VCaP (cell line): ENCODE measurements around the gene PLAAT3.
"Not testable (repeated sequence)": the region's sequence is repeated elsewhere in the genome, so short reads cannot be mapped to it uniquely, and the experiment has no call there.

Source experiments
- H3K27ac ChIP-seq: fragments of 450-650 bp; 2 replicates; pipeline ENCODE4 v1.5.1; 2017
- TF ChIP-seq, protein P1 (sequence below): fragments of 450-650 bp; conservative IDR thresholded peaks from 2 replicates; pipeline ENCODE4 v1.5.1; 2017; ENCODE audit warnings: mild to moderate bottlenecking, moderate library complexity

PLAAT3 gene

DNA sequence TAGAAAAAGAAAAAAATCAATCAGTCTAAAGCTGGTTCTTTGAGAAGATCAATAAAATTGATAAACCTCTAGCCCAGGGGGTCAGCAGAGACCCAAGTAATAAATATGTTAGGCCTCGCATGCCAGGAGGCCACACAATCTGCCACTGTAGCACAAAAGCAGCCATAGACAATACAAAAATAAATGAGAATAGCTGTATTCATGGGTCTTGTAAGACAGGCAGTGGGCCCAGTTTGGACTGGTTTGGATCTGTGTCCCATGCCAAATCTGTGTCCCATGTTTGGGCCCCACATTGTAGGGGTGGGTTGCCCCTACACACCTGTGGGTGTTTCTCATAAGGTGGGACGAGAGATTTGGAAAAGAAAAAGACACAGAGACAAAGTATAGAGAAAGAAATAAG, 84.2 kb downstream of the PLAAT3 start:
- no peak overlapping the region for H3K27ac ChIP-seq
- TF ChIP-seq, protein P1, sequence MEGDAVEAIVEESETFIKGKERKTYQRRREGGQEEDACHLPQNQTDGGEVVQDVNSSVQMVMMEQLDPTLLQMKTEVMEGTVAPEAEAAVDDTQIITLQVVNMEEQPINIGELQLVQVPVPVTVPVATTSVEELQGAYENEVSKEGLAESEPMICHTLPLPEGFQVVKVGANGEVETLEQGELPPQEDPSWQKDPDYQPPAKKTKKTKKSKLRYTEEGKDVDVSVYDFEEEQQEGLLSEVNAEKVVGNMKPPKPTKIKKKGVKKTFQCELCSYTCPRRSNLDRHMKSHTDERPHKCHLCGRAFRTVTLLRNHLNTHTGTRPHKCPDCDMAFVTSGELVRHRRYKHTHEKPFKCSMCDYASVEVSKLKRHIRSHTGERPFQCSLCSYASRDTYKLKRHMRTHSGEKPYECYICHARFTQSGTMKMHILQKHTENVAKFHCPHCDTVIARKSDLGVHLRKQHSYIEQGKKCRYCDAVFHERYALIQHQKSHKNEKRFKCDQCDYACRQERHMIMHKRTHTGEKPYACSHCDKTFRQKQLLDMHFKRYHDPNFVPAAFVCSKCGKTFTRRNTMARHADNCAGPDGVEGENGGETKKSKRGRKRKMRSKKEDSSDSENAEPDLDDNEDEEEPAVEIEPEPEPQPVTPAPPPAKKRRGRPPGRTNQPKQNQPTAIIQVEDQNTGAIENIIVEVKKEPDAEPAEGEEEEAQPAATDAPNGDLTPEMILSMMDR: no peak

DNA sequence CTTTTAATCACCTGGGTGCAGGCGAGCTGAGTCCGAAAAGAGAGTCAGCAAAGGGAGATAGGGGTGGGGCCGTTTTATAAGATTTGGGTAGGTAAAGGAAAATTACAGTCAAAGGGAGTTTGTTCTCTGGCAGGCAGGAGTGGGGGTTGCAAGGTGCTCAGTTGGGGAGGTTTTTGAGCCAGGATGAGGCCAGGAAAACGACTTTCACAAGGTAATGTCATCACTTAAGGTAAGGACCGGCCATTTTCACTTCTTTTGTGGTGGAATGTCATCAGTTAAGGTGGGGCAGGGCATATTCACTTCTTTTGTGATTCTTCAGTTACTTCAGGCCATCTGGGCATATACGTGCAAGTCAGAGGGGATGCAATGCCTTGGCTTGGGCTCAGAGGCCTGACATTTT, 84.9 kb downstream of the PLAAT3 start:
- not testable (repeated sequence) for H3K27ac ChIP-seq

DNA sequence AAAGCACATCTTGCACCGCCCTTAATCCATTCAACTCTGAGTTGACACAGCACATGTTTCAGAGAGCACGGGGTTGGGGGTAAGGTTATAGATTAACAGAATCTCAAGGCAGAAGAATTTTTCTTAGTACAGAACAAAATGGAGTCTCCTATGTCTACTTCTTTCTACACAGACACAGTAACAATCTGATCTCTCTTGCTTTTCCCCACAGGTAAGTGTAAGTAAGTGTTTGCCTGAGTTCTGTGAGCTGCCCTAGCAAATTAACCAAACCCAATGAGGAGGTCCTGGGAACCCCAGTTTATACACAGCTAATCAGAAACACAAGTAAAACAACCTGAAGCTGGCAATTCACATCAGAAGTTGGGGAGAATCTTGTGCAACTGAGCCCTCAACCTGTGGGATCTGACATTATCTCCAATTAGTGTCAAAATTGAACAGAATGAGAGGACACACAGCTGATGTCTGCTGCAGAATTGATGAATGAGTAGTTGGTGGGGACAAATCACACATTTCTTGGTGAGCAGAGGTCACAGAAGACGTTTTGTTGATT, 85.4 kb downstream of the PLAAT3 start:
- peak overlapping the region; percentile 2; the same call in 1 of the 2 replicates for H3K27ac ChIP-seq

DNA sequence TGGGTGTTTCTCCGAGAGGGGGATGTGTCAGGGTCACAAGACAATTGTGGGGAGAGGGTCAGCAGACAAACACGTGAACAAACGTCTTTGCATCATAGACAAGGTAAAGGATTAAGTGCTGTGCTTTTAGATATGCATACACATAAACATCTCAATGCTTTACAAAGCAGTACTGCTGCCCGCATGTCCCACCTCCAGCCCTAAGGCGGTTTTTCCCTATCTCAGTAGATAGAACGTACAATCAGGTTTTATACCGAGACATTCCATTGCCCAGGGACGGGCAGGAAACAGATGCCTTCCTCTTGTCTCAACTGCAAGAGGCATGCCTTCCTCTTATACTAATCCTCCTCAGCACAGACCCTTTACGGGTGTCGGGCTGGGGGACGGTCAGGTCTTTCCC, 86.1 kb downstream of the PLAAT3 start:
- H3K27ac ChIP-seq: not testable (repeated sequence)

DNA sequence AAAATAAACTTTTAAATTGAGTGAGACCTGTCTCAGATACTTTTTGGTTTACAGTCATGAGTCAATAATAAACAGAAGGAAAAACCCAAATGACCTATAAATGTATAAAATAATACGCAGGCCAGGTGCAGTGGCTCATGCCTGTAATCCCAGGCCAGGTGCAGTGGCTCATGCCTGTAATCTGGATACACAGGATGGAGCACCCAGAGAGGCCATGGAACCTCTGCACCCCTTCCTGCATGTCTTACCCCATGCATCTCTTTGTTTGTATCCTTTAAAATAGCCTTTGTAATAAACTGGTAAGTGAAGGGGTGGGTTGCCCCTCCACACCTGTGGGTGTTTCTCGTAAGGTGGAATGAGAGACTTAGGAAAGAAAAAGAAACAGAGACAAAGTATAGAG, 86.6 kb downstream of the PLAAT3 start:
- TF ChIP-seq, protein P1: no peak
- no peak overlapping the region for H3K27ac ChIP-seq
